Progenitor cell of endocrine pancreas (in vitro differentiated cells): ENCODE results near the gene TCF12. TPM values are rescaled to one million over a fixed set of nuclear protein-coding genes. Genes with fewer than 3 reads are reported as not detected.

Source experiments
- DNase-seq: peaks from one replicate; pipeline ENCODE4 v3.0.0; 2021; ENCODE audit warnings: low spot score; ENCODE audit not compliant: unreplicated experiment
- H3K27ac Mint-ChIP-seq: 2 replicates; pipeline ENCODE4 v1.8.0; 2021; ENCODE audit warnings: mild to moderate bottlenecking, moderate library complexity, mixed read lengths
- H3K27me3 Mint-ChIP-seq: 2 replicates; pipeline ENCODE4 v1.8.0; 2021; ENCODE audit warnings: mixed read lengths
- H3K36me3 Mint-ChIP-seq: 2 replicates; pipeline ENCODE4 v1.8.0; 2022; ENCODE audit warnings: mixed read lengths; ENCODE audit not compliant: insufficient read depth
- H3K4me1 Mint-ChIP-seq: 2 replicates; pipeline ENCODE4 v1.8.0; 2021; ENCODE audit warnings: low read depth, mixed read lengths
- H3K4me3 Mint-ChIP-seq: 2 replicates; pipeline ENCODE4 v1.8.0; 2021; ENCODE audit warnings: low read depth, mild to moderate bottlenecking, moderate library complexity, mixed read lengths
- H3K9me3 Mint-ChIP-seq: 2 replicates; pipeline ENCODE4 v1.8.0; 2021; ENCODE audit warnings: low read depth, mixed read lengths
- total RNA-seq: library from RNA; stranded (reverse); gene quantifications from 2 replicates; pipeline ENCODE4 v1.2.1, GENCODE V29; 2021
- TF ChIP-seq, protein P1 (sequence below): fragments of 200-600 bp; sonication (generic); IDR thresholded peaks from one replicate; pipeline ENCODE4 v1.5.0; 2021; ENCODE audit warnings: antibody characterized with exemption, mild to moderate bottlenecking; ENCODE audit not compliant: unreplicated experiment

The TCF12 gene
- total RNA-seq, 1 donor from 2014 or later, result 164 TPM

DNA sequence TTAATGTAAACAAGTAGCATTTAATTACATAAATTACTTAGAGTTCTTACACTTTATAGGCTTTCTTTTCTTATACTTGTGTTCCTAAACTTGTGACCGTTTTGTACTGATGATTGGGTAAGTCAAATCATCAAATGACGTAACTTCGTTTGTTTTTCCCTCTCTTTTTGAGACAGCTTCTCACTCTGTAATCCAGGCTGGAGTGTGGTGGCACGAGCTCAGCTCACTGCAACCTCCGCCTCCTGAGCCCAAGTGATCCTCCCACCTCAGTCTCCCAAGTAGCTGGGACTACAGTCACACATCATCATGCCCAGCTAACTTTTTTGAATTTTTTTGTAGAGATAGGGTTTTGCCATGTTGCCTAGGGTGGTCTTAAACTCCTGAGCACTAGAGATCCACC lies 226.0 kb downstream of the TCF12 start:
- Mint-ChIP-seq H3K27me3 (no peaks in the 10 kb centered on the region), H3K27ac (no peak overlapping the region)
- TF ChIP-seq, protein P1, sequence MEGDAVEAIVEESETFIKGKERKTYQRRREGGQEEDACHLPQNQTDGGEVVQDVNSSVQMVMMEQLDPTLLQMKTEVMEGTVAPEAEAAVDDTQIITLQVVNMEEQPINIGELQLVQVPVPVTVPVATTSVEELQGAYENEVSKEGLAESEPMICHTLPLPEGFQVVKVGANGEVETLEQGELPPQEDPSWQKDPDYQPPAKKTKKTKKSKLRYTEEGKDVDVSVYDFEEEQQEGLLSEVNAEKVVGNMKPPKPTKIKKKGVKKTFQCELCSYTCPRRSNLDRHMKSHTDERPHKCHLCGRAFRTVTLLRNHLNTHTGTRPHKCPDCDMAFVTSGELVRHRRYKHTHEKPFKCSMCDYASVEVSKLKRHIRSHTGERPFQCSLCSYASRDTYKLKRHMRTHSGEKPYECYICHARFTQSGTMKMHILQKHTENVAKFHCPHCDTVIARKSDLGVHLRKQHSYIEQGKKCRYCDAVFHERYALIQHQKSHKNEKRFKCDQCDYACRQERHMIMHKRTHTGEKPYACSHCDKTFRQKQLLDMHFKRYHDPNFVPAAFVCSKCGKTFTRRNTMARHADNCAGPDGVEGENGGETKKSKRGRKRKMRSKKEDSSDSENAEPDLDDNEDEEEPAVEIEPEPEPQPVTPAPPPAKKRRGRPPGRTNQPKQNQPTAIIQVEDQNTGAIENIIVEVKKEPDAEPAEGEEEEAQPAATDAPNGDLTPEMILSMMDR, result no peak

DNA sequence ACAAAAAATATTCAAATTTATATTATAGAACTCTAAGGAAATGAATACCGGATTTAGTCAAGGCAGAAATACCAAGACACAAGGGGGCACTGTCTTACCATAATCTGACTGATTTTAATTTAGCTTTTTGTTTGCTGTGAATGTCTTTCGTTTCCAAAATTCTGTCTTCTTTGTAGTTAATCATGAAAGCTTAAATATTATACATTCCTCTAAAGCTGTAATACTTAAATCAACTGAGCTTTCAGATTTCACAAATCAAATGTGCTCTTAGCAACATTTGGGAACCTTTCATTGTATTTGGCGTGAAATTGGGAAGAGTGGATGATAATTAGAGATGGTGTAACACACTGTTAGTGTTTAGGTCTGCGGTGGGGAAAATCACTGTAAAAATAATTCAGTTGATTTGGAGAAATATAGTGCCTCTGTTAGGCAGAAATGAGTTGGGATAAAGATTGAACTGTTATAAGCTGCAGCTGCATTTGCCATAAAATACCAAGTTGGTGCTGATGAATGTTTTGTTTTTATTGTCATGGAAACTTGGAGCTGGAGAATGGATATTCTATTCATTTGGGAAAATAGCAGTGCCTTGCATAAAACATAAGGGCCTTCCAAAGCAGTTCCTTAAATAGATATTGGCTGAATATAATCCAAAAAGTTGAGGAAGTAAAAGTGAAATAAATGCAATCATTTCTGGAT lies 228.2 kb downstream of the TCF12 start:
- Mint-ChIP-seq H3K9me3 (no peaks in the 10 kb centered on the region), H3K4me1 (peaks cover 9% of the 10 kb centered on the region), H3K36me3 (peaks cover 14% of the 10 kb centered on the region), H3K4me3 (no peak overlapping the region), H3K27me3 (no peaks in the 10 kb centered on the region), H3K27ac (no peak overlapping the region)
- DNase-seq, result no peak
- TF ChIP-seq, protein P1, result peak; percentile 74

More for the DNA sequence above, 226.0 kb downstream of the TCF12 start:
- no peak for DNase-seq
- Mint-ChIP-seq H3K4me3 (no peak overlapping the region), H3K36me3 (no peaks in the 10 kb centered on the region), H3K9me3 (no peaks in the 10 kb centered on the region), H3K4me1 (peaks cover 10% of the 10 kb centered on the region)

DNA sequence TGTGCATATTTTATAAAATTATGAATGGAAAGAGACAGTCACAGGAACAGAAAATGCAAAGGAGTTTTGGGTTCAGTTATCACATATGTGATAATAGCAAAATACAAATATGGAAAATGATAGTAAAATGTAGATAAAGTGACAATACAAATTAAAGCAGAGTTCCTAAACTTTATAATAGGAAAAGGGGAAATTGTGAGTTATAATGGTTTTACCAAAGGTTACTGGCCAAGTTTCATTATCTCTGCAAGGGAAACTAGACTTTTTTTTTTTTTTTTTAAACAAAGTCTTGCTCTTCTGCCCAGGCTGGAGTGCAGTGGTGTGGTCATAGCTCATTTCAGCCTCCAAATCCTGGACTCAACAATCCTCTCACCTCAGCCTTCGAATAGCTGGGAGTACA lies 229.2 kb downstream of the TCF12 start:
- Mint-ChIP-seq H3K27ac (no peak overlapping the region), H3K36me3 (peaks cover 24% of the 10 kb centered on the region), H3K4me1 (peaks cover 7% of the 10 kb centered on the region), H3K27me3 (no peaks in the 10 kb centered on the region), H3K9me3 (peaks cover 8% of the 10 kb centered on the region), H3K4me3 (no peak overlapping the region)
- DNase-seq, result no peak
- TF ChIP-seq, protein P1, result no peak

DNA sequence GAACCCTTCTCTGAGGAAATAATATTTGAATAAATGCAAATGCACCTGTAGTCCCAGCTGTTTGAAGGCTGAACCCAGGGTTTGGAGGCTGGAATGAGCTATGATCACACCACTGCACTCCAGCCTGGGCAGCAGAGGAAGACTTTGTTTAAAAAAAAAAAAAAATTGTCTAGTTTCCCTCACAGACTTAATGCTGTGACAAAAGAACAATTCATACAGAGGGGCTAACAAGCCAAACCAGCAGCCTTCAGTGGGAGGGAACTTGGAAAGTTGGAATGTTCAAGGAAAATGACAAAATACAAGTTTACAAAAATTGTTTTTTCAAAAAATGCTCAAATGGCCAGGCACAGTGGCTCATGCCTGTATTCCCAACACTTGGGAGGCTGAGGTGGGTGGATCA lies 229.8 kb downstream of the TCF12 start:
- no peaks in the 10 kb centered on the region for H3K27me3 Mint-ChIP-seq

GRCh38 chr15:57149196-57149595 lies 230.8 kb downstream of the TCF12 start:
- H3K9me3 Mint-ChIP-seq, result peaks cover 11% of the 10 kb centered on the region
- DNase-seq, result no peak
- H3K27ac Mint-ChIP-seq, result no peak overlapping the region
- no peak overlapping the region for H3K4me3 Mint-ChIP-seq
- no peaks in the 10 kb centered on the region for H3K27me3 Mint-ChIP-seq
- peaks cover 3% of the 10 kb centered on the region for H3K4me1 Mint-ChIP-seq
- TF ChIP-seq, protein P1, result no peak
- H3K36me3 Mint-ChIP-seq, result peaks cover 29% of the 10 kb centered on the region

More for the DNA sequence above, 229.8 kb downstream of the TCF12 start:
- DNase-seq, result no peak
- no peak overlapping the region for H3K4me3 Mint-ChIP-seq
- peaks cover 5% of the 10 kb centered on the region for H3K4me1 Mint-ChIP-seq
- H3K9me3 Mint-ChIP-seq, result peaks cover 11% of the 10 kb centered on the region
- no peak overlapping the region for H3K27ac Mint-ChIP-seq
- peaks cover 29% of the 10 kb centered on the region for H3K36me3 Mint-ChIP-seq
- TF ChIP-seq, protein P1, result no peak
